Ovary (tissue), 3 donors: Measurements from ENCODE around the gene HIPK2.

ENCODE experiments used
- EP300 ChIP-seq: sonication (generic); formaldehyde crosslinking; IDR thresholded peaks from one replicate; pipeline ENCODE4 v1.6.1; 2017; ENCODE audit warnings: antibody characterized with exemption
- POLR2A ChIP-seq: fragments of 450-650 bp; IDR thresholded peaks from one replicate; pipeline ENCODE4 v1.6.1; 2017; ENCODE audit warnings: antibody characterized with exemption, mild to moderate bottlenecking, moderate library complexity
- TF ChIP-seq, protein P1 (sequence below), 3 donors: fragments of 450-650 bp in 2 of 3; fragments of 200-600 bp in 1 of 3; IDR thresholded peaks; one replicate each; pipeline versions ENCODE4 v1.5.1 to v1.8.0; 2016 to 2022; ENCODE audit warnings: antibody characterized with exemption in 3 of 3, mild to moderate bottlenecking in 1 of 3
- donor health status: DM: no; HTN: no; CAD: no.

DNA sequence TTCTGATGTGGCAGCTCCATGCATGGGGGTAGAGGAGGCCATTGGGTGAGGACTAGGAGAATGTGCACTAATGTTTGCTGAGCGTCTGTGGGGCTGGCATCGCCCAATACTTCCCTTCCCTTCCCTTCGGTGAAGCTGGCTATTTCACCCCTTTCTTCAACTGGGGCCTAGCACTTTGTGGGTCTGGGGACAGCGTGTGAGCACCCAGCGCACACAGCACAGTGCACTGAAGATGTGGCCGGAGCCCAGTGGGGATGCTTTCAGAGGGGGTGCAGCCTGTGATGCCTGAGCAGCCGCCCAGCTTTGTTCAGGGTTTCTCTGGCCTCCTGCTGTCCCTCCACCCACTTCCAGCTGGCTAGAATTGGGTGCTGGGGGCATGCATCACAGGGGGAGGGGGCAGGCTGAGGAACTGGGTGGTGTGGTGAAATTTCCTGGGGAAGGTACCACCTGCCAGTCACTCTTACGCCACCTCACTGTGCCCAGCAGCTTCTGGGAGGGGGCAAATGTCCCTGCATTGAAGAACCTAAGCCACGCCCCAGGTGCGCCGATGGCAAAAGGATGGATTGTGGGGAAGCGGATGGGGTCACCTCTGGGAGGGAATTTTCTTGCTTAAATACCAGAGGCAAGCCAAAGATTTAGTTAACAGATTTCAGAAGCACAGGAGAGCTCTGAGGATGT, 208.8 kb downstream of the HIPK2 start:
- no peak for TF ChIP-seq POLR2A
- TF ChIP-seq, protein P1, sequence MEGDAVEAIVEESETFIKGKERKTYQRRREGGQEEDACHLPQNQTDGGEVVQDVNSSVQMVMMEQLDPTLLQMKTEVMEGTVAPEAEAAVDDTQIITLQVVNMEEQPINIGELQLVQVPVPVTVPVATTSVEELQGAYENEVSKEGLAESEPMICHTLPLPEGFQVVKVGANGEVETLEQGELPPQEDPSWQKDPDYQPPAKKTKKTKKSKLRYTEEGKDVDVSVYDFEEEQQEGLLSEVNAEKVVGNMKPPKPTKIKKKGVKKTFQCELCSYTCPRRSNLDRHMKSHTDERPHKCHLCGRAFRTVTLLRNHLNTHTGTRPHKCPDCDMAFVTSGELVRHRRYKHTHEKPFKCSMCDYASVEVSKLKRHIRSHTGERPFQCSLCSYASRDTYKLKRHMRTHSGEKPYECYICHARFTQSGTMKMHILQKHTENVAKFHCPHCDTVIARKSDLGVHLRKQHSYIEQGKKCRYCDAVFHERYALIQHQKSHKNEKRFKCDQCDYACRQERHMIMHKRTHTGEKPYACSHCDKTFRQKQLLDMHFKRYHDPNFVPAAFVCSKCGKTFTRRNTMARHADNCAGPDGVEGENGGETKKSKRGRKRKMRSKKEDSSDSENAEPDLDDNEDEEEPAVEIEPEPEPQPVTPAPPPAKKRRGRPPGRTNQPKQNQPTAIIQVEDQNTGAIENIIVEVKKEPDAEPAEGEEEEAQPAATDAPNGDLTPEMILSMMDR (IDR thresholded peaks at IDR 0.05) = no peak
- no peak for TF ChIP-seq EP300
